Measurements from ENCODE around the gene HAPSTR1. TPM values are rescaled to one million over a fixed set of nuclear protein-coding genes. Genes with fewer than 3 reads are reported as not detected.

HAPSTR1 gene
- total and polyA plus RNA-seq, 2 of the 4 experiments (the other 2 are of a cell fraction), result 22.2 to 56.5 TPM

GRCh38 chr16:9056061-9056460, 35.4 kb upstream of the HAPSTR1 start:
- peak overlapping the region; percentile 52; the same call in 1 of the 2 replicates for H2AK5ac ChIP-seq (ENCODE audit: low read depth, low read length)

More at GRCh38 chr16:9056061-9056460, 35.4 kb upstream of the HAPSTR1 start:
- dilution Hi-C loops (cut with HindIII; ENCODE audit: low sequenced_read_pairs, unreplicated experiment), result no loop called here
- Histone ChIP-seq H3K9me3 (ENCODE audit: control insufficient read depth, insufficient read depth, low read length) (no peaks in the 10 kb centered on the region), H4K8ac (ENCODE audit: low read depth in 2 of 2, low read length in 2 of 2) (0 out of 4 replicates have a peak overlapping the region, but pooled peaks of 1 of the 2 experiments have one; percentile 9), H4K5ac (ENCODE audit: low read depth, low read length) (no peak overlapping the region), H3K9ac (ENCODE audit: low read depth, low read length) (no peak overlapping the region), H2BK5ac (ENCODE audit: low read depth, low read length, poor library complexity, severe bottlenecking) (no peak overlapping the region), H3K4me3 (ENCODE audit: insufficient read depth, low read depth, low read length) (no peak overlapping the region), H2BK15ac (ENCODE audit: low read depth, low read length) (no peak overlapping the region), H3K18ac (ENCODE audit: low read depth, low read length) (no peak overlapping the region; the same call in 1 of the 2 replicates), H2AK9ac (replicated peaks; ENCODE audit: low read depth, low read length, poor library complexity) (no peak overlapping the region), H3K4me2 (ENCODE audit: low read depth, low read length) (no peak overlapping the region; the same call in 1 of the 2 replicates), H3K4me1 (ENCODE audit: control insufficient read depth, insufficient read depth, low read length) (peaks cover 9% of the 10 kb centered on the region; the same call in 1 of the 2 replicates), H3K4ac (ENCODE audit: low read depth, low read length) (peak overlapping the region; percentile 16; the same call in 1 of the 2 replicates), H2BK20ac (ENCODE audit: low read depth, low read length) (peak overlapping the region; percentile 26; the same call in 1 of the 2 replicates), H3K79me1 (ENCODE audit: low read depth in 1 of 2, low read length in 2 of 2) (peaks cover 0 to 15% of the 10 kb centered on the region in 2 experiments; a peak in 1 of 4 replicates), H3K27ac (ENCODE audit: insufficient read depth, low read length) (no peak overlapping the region), H3K14ac (replicated peaks; ENCODE audit: low read depth, low read length) (no peak overlapping the region), H2AFZ (replicated peaks; ENCODE audit: low read length, poor library complexity) (no peak overlapping the region), H3K56ac (ENCODE audit: extremely low read depth, insufficient read depth, low read length) (no peak overlapping the region), H3K23ac (ENCODE audit: low read depth, low read length) (no peak overlapping the region), H4K20me1 (ENCODE audit: insufficient read depth, low read length) (no peaks in the 10 kb centered on the region), H3K9me1 (ENCODE audit: insufficient read depth, low read length) (peaks cover 14% of the 10 kb centered on the region; the same call in 1 of the 2 replicates), H2BK120ac (ENCODE audit: low read depth, low read length) (peak overlapping the region; percentile 25; the same call in 1 of the 2 replicates), H3K27me3 (ENCODE audit: control insufficient read depth, insufficient read depth, low read length) (no peaks in the 10 kb centered on the region), H3K36me3 (ENCODE audit: control insufficient read depth, insufficient read depth, low read length) (no peaks in the 10 kb centered on the region), H4K91ac (ENCODE audit: insufficient read depth, low read depth, low read length) (no peak overlapping the region)
- POLR2A ChIA-PET (ENCODE audit: unreplicated experiment), result no interaction called here
- no TSS peak for BruUV-seq (replicated peaks)
- in situ Hi-C loops (cut with MboI; ENCODE audit: low sequenced_read_pairs), result no loop called here
- no CpG with 5 or more reads among the region's 9 CpGs for WGBS, 2 experiments (ENCODE audit: extremely low coverage in 2 of 2, insufficient read length in 1 of 2)
- no peak for DNase-seq
- no peak for ATAC-seq (ENCODE audit: low read depth)
- no peak for TF ChIP-seq RAD21 (IDR thresholded peaks at IDR 0.05; ENCODE audit: low read length)
- no peak for TF ChIP-seq USF2 (IDR thresholded peaks at IDR 0.05; ENCODE audit: low read depth, low read length)
- TF ChIP-seq RFX5 (IDR thresholded peaks at IDR 0.05; ENCODE audit: low read depth, low read length), result no peak
- no peak for TF ChIP-seq POLR2A (IDR thresholded peaks at IDR 0.05; ENCODE audit: low read depth, low read length)
- intact Hi-C loops (cut with micrococcal nuclease), result no loop called here
- CTCF ChIA-PET, result no interaction called here

Data from IMR-90 (cell line).